ENCODE data around the gene FYCO1.

DNA sequence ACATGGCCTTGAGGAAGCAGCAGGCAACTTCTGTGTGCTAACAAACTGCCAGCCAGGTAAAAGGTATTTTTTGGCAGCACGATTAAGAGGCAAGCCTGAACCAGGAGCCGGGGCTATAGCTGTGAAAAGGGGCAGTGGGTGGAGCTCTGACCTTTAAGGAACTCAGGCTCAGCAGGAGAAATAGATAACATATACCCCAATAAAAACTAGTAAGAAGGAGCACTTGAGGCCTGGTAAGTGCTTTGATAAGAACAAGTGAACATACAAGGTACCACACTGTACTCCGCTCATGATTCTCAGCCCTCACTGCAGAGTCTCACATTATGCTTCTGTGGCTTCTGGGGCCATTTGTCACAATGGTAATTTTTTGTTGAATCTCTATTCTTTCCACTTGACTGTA, 5.4 kb downstream of the FYCO1 start:
- no peak for TF ChIP-seq POLR2A (IDR thresholded peaks at IDR 0.05)
- no peak for TF ChIP-seq EP300 (IDR thresholded peaks at IDR 0.05)
- TF ChIP-seq, protein P1, sequence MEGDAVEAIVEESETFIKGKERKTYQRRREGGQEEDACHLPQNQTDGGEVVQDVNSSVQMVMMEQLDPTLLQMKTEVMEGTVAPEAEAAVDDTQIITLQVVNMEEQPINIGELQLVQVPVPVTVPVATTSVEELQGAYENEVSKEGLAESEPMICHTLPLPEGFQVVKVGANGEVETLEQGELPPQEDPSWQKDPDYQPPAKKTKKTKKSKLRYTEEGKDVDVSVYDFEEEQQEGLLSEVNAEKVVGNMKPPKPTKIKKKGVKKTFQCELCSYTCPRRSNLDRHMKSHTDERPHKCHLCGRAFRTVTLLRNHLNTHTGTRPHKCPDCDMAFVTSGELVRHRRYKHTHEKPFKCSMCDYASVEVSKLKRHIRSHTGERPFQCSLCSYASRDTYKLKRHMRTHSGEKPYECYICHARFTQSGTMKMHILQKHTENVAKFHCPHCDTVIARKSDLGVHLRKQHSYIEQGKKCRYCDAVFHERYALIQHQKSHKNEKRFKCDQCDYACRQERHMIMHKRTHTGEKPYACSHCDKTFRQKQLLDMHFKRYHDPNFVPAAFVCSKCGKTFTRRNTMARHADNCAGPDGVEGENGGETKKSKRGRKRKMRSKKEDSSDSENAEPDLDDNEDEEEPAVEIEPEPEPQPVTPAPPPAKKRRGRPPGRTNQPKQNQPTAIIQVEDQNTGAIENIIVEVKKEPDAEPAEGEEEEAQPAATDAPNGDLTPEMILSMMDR (IDR thresholded peaks at IDR 0.05), result no peak
- TF ChIP-seq POLR2AphosphoS5 (IDR thresholded peaks at IDR 0.05), result no peak
